OCI-M2 (cell line): ENCODE data around the gene ANTXR1.

ENCODE experiments used
- DNase-seq: peaks from one replicate; lab custom pipeline; 2025; ENCODE audit not compliant: unreplicated experiment; lab: John Stamatoyannopoulos, UW

Gene ANTXR1

DNA sequence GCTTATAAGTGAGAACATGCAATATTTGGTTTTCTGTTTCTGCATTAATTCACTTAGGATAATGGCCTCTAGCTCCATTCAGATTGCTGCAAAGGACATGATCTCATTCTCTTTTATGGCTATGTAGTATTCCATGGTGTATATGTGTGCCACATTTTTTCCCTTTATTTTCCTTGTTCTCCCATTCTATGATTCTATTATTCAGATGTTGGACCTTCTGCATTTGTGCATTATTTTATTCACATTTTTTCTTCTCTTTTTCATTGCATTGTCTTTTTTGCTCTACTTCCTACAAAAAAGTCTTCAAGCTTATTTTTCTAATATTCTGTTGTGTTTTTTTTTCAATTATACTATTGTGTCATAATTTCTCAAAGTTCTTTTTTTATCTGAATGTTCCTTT is 11.1 kb upstream of the ANTXR1 start:
- DNase-seq, result no peak

GRCh38 chr2:69003731-69004130 is 9.2 kb upstream of the ANTXR1 start:
- DNase-seq, result no peak

- DNase-seq, result no peak
These were observed 5.8 kb upstream of the ANTXR1 start for GRCh38 chr2:69007169-69007568.

- DNase-seq, result no peak
These were observed 5.4 kb upstream of the ANTXR1 start for GRCh38 chr2:69007603-69008002.

DNA sequence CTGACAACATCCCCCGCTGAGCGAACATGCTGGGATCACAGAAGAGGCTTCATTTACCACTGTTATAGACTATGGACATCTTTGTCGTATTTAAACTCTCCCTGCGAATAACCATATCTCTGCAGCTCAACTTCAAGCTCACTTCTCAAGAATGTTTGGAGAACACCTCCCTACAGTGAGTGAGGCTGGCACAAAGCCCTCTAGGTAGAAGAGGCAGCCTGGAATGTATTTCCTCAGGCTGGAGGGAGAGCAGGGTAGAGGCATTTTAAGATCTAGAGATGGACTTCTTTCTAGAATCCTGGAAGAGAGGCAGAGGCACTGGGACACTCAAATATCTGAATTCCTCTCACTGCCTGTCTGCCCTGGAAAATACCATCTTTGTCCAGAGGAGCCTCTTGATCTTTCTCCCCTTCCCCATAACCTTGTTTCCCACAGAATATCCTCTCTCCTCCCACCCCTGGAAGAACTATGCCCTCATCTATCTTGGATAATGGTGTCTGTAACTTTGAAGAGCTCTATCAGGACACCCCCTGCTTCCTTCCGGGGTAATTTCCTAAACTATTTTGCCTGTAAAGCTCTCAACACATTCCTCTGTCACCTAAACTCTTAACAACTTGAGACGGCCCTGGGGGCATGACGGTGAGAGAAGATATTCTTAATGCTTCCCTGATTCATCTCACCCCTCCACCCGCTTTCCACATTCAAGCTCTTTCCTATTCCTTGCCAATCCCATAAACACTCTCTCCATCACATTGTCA is 2.4 kb upstream of the ANTXR1 start:
- no peak for DNase-seq

- DNase-seq, result no peak
These were observed 1.3 kb upstream of the ANTXR1 start for GRCh38 chr2:69011611-69012157.

DNA sequence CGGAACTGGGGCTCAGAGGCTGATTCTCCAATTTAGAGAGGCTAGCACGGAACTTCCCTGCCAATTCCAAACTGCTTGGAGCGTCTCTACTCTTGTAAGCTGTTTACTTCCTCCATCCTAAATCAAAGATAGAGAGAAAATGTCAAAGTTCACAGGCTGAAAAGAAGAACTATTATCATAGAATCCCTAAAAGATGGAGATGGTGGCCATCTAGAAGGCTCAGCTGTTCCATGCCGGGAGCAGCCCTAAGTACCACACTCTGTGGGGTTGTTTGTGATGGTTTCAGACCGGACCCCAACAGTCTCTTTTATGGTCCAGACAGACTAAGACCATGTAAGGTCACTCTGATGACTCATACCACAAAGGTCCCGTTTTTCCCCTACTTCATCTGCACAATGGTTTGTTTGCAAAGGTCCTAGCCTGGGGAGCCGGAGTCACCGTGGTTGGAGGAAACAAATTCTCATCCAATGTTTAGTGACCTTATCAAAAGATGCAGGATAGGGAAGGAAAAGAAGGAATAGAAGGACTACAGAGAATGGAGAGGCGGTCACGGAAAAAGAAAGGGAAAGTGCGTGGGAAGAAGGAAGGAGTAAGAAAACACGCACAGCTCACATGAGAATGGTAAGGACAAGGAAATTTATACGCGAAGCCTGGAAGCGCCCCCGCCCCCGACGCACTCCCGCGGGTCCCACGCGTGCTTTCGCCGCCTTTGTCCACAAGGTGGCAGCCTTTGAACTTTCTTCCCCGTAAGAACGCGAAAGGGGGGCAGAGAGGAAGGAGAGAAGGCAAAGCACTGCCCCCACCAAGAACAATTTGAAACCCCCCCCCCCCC is 453 bp upstream of the ANTXR1 start:
- no peak for DNase-seq

- DNase-seq, result no peak
These were observed 1.2 kb downstream of the ANTXR1 start for GRCh38 chr2:69013840-69014821.

DNA sequence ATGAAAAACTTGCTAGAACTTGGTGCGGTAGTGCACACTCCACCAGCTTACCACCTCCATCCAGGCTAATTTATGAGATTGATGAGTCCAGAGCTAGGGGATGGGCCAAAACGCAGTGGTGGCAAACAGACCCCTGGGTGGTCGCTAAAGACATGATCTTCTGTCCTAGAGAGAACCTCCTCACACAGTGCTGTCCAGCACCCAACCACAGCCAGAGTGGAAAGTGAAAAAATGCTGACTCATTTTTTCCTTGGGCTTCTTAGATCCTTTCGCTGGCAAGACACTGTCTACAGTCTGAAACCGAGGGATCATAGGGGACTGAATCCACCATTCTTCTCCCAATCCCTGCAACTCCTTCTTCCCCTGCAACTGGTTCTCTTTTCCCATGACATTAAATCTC is 4.1 kb downstream of the ANTXR1 start:
- no peak for DNase-seq

DNA sequence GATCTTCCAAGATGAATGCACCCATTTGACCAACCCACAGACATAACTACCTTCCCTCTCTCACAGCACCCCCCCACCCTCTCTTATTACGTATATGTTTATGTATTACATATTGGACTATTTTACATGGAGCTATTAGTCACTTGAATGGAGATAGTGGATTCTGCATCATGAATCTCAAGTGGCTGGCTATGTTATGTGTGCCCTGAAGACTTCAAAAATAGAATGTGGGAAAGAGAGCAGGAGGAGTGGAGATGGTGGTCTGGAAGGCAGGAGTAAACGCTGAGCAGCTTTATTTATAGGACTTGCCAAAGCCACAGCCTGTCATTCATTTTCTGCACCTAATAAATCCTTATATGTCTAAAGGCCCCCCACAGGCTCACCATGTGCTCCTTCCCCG is 4.9 kb downstream of the ANTXR1 start:
- DNase-seq, result no peak

DNA sequence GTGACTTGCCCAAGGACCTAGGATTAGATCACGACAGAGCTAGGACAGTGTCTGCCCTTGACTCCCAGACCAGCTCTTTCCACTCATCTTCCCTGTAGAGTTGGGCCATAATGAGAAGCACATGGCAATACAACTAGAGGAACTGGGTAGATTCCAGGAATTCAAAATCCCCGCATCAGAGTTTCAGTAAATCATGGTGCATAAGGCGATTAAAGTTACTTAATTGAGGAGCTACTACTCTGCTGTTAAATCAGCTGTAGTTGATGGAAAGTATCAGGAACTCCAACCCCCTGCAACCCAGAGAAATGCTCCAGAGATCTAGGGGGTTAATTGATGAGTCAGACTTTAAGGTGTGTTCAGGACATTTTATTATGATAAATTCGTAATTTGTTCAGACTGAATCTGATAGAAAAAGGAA is 5.7 kb downstream of the ANTXR1 start:
- DNase-seq, result no peak

DNA sequence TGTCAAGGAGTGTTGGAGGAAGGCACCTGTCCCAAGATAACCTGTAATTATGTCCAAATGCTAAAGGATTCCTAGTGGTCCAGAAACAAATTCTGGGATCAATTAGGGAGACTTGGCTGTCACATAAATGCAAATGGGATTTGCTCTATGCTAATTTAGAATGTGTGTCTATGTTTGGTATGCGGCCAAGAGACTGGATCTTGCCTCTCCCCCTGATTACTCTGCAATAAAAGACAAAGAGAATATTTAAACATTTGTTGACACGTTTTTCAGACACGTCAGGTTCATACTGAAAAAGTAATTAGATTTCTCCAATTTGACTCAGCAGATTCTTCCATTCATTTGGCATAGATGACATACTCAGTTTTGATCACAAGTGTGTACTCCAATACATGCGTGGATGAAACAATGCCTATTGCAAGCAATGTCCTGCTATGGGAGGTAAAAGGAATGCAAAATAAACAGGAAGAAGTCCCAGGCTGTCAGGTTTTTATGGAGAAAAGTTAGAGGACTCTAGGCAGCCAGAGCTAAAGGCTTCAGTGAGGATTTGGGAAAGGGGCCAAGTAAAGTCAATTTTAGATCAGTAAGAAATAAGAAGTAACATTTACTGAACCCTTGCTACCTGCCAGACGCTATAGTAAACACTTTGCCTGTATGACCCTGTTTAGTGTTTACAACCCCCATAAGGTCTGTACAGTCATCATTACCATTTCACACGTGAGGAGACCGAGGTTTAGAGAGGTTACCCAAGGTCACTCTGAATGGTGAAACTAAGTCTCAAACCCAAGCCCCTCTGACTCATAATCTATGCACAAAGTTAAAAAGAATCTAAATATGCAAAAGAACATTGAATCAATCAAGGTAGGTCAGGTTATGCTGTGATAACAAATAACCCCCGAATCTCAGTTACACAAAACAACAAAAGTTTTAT is 7.8 kb downstream of the ANTXR1 start:
- no peak for DNase-seq

DNA sequence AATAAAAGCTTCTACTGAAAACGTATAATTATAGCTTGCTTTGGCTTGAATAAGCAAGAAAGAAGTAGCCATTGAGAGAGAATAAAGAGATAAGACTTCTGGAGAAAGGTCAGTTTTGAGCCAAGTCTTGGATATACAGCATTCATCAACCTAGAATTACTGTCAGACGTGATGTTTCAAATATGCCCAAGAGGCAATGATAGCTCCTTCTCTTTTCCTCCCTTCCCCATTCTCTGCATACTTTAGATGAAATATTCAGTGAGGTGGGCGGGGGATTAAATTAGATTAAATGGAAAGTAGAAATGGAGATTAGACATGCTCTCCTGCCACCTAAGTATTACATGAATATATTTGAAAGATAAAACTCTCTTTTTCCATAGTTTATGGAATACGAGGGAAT is 8.7 kb downstream of the ANTXR1 start:
- DNase-seq, result no peak

- DNase-seq, result no peak
These were observed 9.6 kb downstream of the ANTXR1 start for GRCh38 chr2:69022548-69022947.

GRCh38 chr2:69023236-69023635 is 10.3 kb downstream of the ANTXR1 start:
- DNase-seq, result no peak

GRCh38 chr2:69026026-69026425 is 13.0 kb downstream of the ANTXR1 start:
- peak; percentile 18 for DNase-seq

- no peak for DNase-seq
These were observed 13.9 kb downstream of the ANTXR1 start for GRCh38 chr2:69026691-69027459.

DNA sequence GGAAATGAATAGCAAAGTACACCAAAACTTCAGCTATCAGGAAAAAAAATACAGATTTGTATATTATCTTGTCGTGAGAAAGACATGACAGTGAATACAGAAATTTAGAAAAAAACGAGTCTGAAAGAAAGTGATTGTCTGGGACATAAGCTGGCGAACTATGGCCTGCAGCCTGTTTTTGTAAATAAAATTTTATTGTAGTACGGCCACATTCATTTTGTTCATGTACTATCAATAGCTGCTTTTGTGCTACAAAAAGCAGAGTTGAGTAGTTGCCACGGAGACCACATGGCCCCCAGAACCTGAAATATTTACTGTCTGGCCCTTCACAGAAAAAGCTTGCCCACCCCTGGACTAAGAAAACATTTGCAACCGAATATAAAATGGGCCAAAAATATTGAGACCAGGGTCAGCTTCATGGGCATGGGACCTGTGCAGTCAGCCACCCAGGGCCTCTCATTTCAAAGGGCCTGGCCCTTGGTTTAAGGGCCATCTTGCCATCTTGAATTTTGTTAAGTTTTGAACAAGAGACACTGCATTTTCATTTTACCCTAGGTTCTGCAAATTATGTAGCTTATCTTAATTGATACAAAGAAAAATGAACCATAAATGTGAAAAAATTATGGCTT is 17.9 kb downstream of the ANTXR1 start:
- DNase-seq, result no peak

DNA sequence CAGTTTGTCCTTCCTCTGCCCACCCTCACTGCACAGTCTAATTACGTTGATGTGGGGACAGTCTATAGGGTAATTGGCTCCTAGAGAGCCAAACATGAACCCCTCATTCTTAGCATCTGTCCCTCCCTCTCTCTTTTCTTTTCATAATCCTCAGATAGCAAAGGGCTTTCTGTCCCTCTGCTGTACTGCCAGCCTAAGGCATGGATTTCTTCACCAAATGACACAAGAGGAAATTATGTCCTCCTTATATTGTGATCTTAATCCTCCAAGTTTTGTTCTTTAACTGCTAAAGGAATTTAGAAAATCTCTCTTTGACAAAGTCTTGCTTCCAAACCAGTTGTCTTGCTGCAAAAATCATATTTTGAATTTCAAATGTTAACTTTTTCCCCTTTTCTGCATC is 18.5 kb downstream of the ANTXR1 start:
- no peak for DNase-seq
